OCI-LY3 (cell line): ENCODE measurements around the gene C8G.

Experiments
- CTCF ChIP-seq: fragments of 200-600, 300-600 bp; sonication (generic); IDR thresholded peaks from 2 replicates; pipeline ENCODE4 v1.5.1; 2014; ENCODE audit warnings: antibody characterized with exemption, low read length, low read depth
- EZH2phosphoT487 ChIP-seq: fragments of 200-600 bp; shearing (Covaris generic); IDR thresholded peaks from 2 replicates; pipeline ENCODE4 v1.6.1; 2018; ENCODE audit warnings: antibody characterized with exemption, mixed run types, low read depth

DNA sequence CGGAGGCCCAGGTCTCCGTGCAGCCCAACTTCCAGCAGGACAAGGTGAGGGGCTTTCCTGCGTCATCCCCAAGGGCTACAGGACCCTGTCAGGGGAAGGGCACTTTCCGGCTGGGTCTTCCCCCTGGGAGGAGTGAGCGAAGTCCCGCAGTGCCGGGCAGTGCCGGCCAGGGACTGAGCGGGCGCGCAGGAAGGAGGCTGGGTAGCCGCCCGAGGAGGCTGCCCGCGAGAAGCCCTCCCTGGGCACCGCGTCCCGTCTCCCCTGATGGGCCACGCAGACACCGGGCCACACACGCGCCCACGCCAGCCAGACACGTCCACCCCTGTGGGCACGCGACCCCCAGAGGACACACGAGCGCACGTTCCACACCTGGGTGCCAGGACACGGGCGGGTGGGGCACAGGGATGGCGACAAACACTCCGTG, 32.6 kb downstream of the C8G start:
- TF ChIP-seq CTCF (no peak), EZH2phosphoT487 (no peak)
